ENCODE measurements around the gene OR10G3.
"Not testable (repeated sequence)": the region's sequence is repeated elsewhere in the genome, so short reads cannot be mapped to it uniquely, and the experiment has no call there.

The OR10G3 gene

DNA sequence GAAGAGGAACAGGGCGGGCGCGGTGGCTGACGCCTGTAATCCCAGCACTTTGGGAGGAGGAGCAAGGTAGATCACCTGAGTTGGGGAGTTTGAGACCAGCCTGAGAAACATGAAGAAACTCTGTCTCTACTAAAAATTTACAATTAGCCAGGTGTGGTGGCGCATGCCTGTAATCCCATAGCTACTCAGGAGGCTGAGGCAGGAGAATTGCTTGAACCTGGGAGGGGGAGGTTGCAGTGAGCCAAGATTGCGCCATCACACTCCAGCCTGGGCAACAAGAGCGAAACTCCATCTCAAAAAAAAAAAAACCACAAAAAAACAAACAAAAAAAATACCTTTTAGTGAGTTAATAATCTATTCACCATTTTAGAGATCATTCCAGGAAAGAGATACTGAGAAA is 35.3 kb downstream of the OR10G3 start:
- H3K36me3 Mint-ChIP-seq (ENCODE audit: low read depth); DNase-seq (ENCODE audit: low spot score); H3K27me3 Mint-ChIP-seq (ENCODE audit: low read depth); H3K27ac Mint-ChIP-seq; H3K4me1 Mint-ChIP-seq (ENCODE audit: low read depth); H3K9me3 Mint-ChIP-seq; H3K4me3 Mint-ChIP-seq: not testable (repeated sequence)

DNA sequence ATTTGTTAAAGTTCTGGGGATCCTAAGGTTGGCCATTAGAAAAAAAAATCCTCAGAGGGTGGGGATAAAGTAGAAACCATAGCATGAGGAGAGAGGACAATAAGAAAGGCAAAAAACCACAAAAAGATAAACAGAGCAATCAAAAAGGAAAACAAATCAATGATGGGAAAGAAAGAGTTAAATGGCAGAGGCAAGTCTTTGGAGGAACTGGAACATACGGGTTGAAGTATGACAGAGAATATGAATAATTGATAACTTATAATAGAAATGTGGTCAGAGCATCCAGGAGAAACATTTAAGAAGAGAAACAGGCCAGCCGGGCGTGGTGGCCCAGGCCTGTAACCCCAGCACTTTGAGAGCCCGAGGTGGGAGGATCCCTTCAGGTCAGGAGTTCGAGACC is 35.9 kb downstream of the OR10G3 start:
- peaks cover 10% of the 10 kb centered on the region for H3K27me3 Mint-ChIP-seq (ENCODE audit: low read depth)
- no peak for DNase-seq (ENCODE audit: low spot score)
- H3K4me3 Mint-ChIP-seq, result no peak overlapping the region
- H3K9me3 Mint-ChIP-seq, result no peaks in the 10 kb centered on the region
- no peaks in the 10 kb centered on the region for H3K36me3 Mint-ChIP-seq (ENCODE audit: low read depth)
- no peak overlapping the region for H3K27ac Mint-ChIP-seq
- H3K4me1 Mint-ChIP-seq (ENCODE audit: low read depth), result no peaks in the 10 kb centered on the region

DNA sequence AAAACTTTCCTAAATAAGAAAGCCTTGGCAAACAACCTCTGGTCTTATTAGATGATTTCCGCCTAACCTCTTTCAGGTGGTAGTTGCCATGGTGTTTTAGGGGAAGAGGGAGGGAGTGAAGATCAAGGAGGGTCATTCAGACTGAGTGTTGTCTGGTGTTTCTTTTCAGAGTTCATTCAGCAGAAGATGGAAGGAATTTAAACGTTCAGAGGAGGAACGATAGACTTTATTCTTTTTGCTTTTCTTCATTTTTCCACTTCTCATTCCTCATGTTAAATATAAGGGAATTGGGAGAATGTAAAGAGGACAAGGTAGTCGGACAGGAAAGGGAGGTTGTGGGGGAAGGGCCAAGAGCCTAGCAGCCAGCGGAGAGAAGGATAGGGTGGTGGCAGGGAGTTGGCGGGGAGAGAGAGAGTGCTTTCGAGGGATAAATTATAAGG is 36.3 kb downstream of the OR10G3 start:
- Mint-ChIP-seq H3K9me3 (no peaks in the 10 kb centered on the region), H3K4me1 (ENCODE audit: low read depth) (no peaks in the 10 kb centered on the region), H3K36me3 (ENCODE audit: low read depth) (no peaks in the 10 kb centered on the region), H3K27ac (no peak overlapping the region), H3K4me3 (no peak overlapping the region), H3K27me3 (ENCODE audit: low read depth) (peaks cover 14% of the 10 kb centered on the region)
- DNase-seq (ENCODE audit: low spot score), result no peak

DNA sequence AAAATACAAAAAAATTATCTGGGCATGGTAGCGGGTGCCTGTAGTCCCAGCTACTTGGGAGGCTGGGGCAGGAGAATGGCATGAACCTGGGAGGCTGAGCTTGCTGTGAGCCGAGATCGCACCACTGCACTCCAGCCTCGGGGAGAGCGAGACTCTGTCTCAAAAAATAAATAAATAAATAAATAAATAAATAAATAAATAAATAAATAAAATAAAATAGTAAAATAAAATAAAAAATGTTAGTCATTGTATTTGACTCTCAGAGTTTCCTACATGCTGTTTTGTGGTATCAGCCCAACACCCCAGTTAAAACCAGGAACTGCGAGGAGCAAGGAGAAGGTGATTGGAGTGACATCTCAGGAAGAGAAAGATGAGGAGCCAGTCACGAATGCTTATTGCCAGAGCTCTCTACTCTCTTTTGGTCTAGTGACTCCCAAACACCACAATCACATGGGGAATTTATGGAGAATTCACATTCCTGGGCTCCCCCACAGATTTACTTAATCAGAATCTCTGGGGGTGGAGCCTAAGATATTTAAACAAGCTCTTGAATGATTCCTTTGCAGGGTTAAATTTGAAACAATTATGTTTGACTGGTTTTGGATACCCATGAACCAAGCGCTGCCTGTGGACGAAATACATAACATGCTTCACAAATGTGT is 38.3 kb downstream of the OR10G3 start:
- H3K36me3 Mint-ChIP-seq (ENCODE audit: low read depth), result no peaks in the 10 kb centered on the region
- no peaks in the 10 kb centered on the region for H3K9me3 Mint-ChIP-seq
- DNase-seq (ENCODE audit: low spot score), result no peak
- no peak overlapping the region for H3K27ac Mint-ChIP-seq
- H3K27me3 Mint-ChIP-seq (ENCODE audit: low read depth), result peaks cover 29% of the 10 kb centered on the region
- H3K4me1 Mint-ChIP-seq (ENCODE audit: low read depth), result peaks cover 4% of the 10 kb centered on the region
- no peak overlapping the region for H3K4me3 Mint-ChIP-seq

DNA sequence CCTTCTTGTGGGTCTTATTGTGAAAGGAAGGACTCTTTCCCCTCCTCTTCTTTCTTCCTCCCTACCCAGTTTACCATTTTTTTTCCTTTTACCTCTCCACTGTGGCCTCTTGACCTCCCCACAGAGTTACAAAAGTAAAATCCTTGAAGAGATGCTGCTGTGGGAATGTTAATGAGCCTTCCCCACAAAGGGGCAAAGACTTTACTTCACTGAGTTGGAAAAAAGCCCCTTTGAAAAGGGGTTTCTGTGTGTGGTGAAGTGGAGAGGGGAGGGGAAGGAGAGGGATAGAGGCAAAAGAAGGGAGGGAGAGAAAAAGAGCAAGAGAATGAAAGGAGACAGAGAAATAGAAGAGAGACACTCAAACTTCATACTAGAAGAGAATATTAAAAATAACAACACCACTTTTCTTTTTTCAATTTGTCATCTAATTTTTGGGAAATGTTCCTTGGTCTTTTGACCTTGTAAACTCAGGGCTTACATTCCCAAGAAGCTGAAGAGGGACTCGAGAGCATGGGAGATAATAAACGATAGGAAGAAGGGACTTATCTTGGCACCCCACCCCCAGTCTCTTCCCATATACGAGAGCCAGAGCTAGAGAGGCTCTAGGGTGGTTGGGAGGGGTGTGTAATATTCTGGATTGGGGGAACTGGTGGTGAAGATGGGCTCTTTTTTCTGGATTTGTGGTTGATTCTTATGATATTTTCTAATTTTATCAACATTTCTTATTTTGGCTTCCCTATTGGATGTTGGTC is 40.5 kb downstream of the OR10G3 start:
- Mint-ChIP-seq H3K27me3 (ENCODE audit: low read depth) (peaks cover 51% of the 10 kb centered on the region), H3K36me3 (ENCODE audit: low read depth) (no peaks in the 10 kb centered on the region), H3K27ac (no peak overlapping the region), H3K9me3 (no peaks in the 10 kb centered on the region), H3K4me1 (ENCODE audit: low read depth) (peaks cover 6% of the 10 kb centered on the region), H3K4me3 (no peak overlapping the region)
- no peak for DNase-seq (ENCODE audit: low spot score)

DNA sequence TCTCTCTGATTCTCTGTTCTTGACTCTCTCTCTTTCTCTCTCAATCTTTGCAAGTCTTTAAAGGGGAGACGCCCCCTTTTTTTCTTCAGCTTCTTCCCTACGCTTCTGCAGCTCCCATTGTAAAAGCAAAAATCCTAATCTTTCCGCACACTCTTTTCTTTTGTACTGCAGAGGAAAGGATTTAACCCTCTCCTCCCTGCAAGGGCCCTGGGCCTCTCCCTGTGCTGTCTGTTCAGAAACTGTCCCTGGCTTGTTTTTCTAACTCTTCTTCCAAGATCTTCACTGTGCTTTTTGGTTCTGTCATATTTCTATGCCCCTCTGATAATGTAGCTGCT is 42.8 kb downstream of the OR10G3 start:
- H3K9me3 Mint-ChIP-seq, result no peaks in the 10 kb centered on the region
- no peak overlapping the region for H3K4me3 Mint-ChIP-seq
- no peak overlapping the region for H3K27ac Mint-ChIP-seq
- H3K36me3 Mint-ChIP-seq (ENCODE audit: low read depth), result no peaks in the 10 kb centered on the region
- no peak for DNase-seq (ENCODE audit: low spot score)
- H3K27me3 Mint-ChIP-seq (ENCODE audit: low read depth), result peaks cover 60% of the 10 kb centered on the region
- H3K4me1 Mint-ChIP-seq (ENCODE audit: low read depth), result peaks cover 6% of the 10 kb centered on the region

DNA sequence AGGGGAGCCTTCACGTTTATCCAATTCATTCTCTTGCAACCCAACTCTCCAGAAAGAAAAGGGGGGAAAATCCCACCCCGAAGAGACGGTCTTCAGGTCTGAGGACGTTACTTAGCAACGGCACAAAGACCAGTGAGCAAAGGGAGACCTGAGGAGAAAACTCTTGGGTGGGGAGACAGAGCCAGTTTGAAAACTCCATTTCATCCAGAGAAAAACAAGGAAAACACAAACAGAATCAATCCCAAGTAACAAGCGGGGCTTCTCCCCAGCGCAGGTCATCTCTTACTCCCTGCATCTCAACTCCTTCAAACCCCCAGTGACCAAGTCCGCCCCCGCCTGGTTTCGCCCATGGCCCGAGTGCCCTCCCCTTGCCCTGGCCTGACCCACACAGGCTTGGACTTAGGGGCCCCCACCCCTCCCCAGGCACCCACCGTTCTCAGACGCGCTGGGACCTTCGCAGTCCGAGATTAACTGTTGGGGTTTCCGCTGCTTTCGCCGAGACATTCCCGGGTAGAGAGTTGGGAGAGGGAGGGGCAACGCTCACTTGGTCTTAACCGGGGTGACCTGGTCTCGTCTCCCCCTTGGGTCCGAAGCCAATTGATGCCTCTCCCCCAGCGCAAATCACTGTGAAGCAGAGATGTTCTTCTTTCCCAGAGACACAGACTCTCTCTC is 43.3 kb downstream of the OR10G3 start:
- H3K27ac Mint-ChIP-seq, result no peak overlapping the region
- peaks cover 6% of the 10 kb centered on the region for H3K4me1 Mint-ChIP-seq (ENCODE audit: low read depth)
- H3K27me3 Mint-ChIP-seq (ENCODE audit: low read depth), result peaks cover 64% of the 10 kb centered on the region
- no peaks in the 10 kb centered on the region for H3K36me3 Mint-ChIP-seq (ENCODE audit: low read depth)
- no peak overlapping the region for H3K4me3 Mint-ChIP-seq
- H3K9me3 Mint-ChIP-seq, result no peaks in the 10 kb centered on the region
- no peak for DNase-seq (ENCODE audit: low spot score)

DNA sequence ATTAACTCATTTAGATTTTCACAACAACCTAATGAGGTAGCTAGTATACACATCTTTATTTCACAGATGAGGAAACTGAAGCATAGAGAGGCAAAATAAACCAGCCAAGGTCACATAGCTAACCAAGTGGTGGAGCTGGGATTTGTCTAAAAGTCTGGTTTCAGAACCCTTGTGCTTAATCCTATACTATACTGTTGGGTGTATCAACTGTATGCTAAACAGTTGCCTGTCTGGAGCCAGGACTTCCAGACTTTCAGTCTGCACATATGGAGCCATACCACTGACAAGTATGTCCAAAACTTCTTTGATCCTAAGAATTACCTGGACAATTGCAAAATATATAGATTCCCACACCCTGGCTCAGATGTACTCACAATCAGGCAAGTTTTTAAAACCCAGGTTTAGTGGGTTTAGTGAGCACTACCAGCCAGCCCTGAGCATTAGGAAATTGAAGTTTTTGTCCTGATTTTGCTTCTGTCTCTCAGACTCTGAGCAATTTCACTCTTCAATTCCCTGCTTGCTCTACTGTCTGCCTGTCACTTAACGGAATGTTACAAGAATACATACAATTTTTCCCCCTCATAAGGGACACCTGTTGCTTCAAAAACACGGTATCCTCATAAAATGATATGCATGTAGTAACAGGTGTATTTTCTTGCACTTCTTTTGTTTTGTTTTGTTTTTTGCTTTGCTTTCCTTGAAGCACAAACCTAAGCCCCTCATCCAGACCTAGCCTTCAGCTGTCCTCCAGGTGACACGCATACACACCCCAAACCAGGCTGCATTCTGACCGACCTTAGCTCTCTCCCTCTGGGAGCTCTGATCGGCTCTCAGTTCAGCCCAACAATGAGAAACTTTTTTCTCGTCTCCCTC is 44.1 kb downstream of the OR10G3 start:
- Mint-ChIP-seq H3K27ac (no peak overlapping the region), H3K9me3 (no peaks in the 10 kb centered on the region), H3K4me3 (no peak overlapping the region), H3K27me3 (ENCODE audit: low read depth) (peaks cover 64% of the 10 kb centered on the region), H3K36me3 (ENCODE audit: low read depth) (no peaks in the 10 kb centered on the region), H3K4me1 (ENCODE audit: low read depth) (peaks cover 6% of the 10 kb centered on the region)
- DNase-seq (ENCODE audit: low spot score), result no peak

DNA sequence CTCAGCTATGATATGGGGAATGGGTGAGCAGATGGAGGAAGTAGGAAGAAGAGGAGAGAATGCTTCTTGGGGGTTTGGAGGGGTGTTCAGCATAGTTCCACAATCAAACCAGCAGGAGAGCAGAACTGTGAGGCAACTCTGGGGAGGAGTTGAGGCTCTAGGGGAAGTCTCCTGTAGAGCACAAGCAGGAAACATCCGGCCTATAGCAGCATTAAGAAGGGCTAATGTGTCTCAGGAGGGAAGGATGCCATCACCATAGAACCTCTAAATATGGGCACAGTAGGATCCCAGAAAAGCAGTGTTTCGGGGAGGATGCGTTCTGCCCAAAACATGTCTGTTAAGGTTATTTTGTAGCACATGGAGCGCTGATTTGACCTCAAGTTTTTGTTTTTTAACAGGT is 45.3 kb downstream of the OR10G3 start:
- Mint-ChIP-seq H3K27me3 (ENCODE audit: low read depth) (peaks cover 64% of the 10 kb centered on the region), H3K4me1 (ENCODE audit: low read depth) (peaks cover 6% of the 10 kb centered on the region), H3K27ac (no peak overlapping the region), H3K4me3 (no peak overlapping the region), H3K36me3 (ENCODE audit: low read depth) (no peaks in the 10 kb centered on the region), H3K9me3 (no peaks in the 10 kb centered on the region)
- no peak for DNase-seq (ENCODE audit: low spot score)

DNA sequence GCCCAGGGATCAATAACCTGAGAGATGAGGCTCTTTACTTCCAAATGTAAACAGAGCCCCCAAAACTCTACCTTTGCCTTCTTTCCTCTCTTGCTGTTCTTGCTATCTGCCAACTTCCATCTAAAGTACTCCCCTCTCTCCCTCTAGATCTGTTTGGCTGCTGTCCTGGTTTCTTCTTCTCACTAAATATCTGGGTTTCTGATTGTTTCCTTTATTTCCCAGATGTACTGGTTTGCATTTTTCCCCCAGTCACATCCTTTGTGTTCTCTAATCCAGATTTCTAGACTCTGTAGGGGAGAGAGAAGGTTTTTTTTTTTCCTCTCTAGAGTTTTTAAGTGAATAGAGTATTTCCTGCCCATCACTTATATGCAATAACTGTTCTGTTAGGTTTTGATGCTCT is 46.6 kb downstream of the OR10G3 start:
- peaks cover 52% of the 10 kb centered on the region for H3K27me3 Mint-ChIP-seq (ENCODE audit: low read depth)
- no peak for DNase-seq (ENCODE audit: low spot score)

DNA sequence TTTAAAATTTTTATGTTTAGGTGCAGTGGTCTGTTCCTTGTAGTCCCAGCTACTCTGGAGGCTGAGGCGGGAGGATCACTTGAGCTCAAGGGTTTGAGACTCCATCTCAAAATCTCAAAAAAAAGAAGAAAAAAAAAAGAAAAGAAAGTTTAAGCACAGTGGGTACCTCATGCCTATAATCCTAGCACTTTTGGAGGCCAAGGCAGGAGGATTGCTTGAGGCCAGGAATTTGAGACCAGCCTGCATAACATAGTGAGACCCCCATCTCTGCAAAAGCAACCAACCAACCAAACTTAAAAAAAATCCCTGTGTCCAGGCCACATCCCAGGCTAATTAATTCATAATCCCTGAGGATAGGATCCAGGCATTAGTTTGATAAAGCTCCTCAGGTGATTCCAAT is 50.4 kb downstream of the OR10G3 start:
- peaks cover 14% of the 10 kb centered on the region for H3K4me1 Mint-ChIP-seq (ENCODE audit: low read depth)
- no peak overlapping the region for H3K4me3 Mint-ChIP-seq
- peaks cover 19% of the 10 kb centered on the region for H3K27me3 Mint-ChIP-seq (ENCODE audit: low read depth)
- no peaks in the 10 kb centered on the region for H3K36me3 Mint-ChIP-seq (ENCODE audit: low read depth)
- H3K9me3 Mint-ChIP-seq, result no peaks in the 10 kb centered on the region
- no peak for DNase-seq (ENCODE audit: low spot score)
- H3K27ac Mint-ChIP-seq, result no peak overlapping the region

More for the DNA sequence above, 46.6 kb downstream of the OR10G3 start:
- no peak overlapping the region for H3K4me3 Mint-ChIP-seq
- H3K27ac Mint-ChIP-seq, result no peak overlapping the region
- no peaks in the 10 kb centered on the region for H3K9me3 Mint-ChIP-seq
- H3K4me1 Mint-ChIP-seq (ENCODE audit: low read depth), result peaks cover 6% of the 10 kb centered on the region
- H3K36me3 Mint-ChIP-seq (ENCODE audit: low read depth), result no peaks in the 10 kb centered on the region

DNA sequence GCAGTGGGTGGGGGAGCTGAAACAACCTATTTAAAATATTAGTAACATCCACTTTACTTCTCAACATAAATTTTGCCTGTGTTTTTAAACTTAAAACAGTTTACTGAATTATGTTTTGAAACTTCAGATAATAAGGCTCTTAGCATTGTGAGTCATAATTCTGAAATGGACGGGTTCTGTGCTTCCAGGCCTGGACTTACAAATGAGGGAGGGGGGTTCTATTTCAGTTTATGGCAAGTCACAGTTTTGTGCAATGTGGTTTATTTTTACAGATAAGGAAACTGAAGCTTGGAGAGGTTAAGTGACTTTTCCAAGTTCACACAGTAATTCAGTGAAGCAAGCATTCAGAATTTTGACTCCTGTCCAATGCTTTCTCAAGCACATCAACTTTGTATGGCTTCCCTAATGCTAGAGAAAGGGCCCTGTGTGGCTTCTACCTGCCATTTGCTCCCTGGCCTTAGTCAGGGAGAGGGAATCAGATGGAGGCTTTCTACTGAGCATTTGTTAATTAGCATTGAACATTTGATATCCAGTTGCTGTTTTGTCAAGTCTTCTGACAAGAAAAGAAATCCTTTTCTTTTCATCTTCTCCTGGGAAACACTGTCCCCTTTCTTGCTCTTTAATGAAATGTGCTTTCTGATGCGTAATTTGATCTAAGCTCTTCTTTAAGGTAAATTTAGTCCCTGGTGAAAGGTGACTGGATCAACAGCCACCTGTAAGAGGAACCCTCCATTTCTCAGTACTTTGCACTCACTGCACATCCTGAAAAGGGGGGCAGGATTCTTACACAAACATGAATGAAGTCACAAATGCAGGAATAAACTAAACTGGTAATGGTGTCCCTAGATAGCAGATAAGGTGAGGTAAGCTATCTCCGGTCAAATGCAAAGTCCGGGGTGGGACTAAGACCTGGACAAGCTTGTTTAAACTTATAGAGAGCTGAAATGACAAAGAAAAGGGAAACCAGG is 51.2 kb downstream of the OR10G3 start:
- H3K27me3 Mint-ChIP-seq (ENCODE audit: low read depth), result peaks cover 13% of the 10 kb centered on the region
- H3K4me1 Mint-ChIP-seq (ENCODE audit: low read depth), result peaks cover 14% of the 10 kb centered on the region
- no peak overlapping the region for H3K4me3 Mint-ChIP-seq
- no peaks in the 10 kb centered on the region for H3K36me3 Mint-ChIP-seq (ENCODE audit: low read depth)
- no peak for DNase-seq (ENCODE audit: low spot score)
- H3K9me3 Mint-ChIP-seq, result no peaks in the 10 kb centered on the region
- H3K27ac Mint-ChIP-seq, result no peak overlapping the region

DNA sequence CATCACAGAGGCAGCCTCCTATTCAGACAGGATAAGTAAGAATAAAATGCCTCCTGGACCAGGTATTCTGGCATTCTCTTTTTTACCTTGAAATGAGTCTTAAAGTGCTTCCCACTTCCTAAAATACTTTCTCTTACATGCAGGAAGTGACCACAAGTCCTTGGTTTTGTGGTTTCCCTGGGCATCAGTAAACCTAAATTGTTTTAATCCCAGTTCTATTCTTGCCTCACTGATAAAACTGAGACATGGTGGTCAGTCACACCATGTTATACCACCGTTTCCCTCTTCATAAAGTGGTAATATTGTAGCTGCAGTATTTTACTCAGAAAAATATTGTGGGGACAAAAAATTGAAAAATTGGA is 52.6 kb downstream of the OR10G3 start:
- no peak overlapping the region for H3K27ac Mint-ChIP-seq
- H3K36me3 Mint-ChIP-seq (ENCODE audit: low read depth), result no peaks in the 10 kb centered on the region
- H3K4me3 Mint-ChIP-seq, result peak overlapping the region; percentile 77
- peaks cover 7% of the 10 kb centered on the region for H3K27me3 Mint-ChIP-seq (ENCODE audit: low read depth)
- H3K9me3 Mint-ChIP-seq, result no peaks in the 10 kb centered on the region
- H3K4me1 Mint-ChIP-seq (ENCODE audit: low read depth), result peaks cover 14% of the 10 kb centered on the region
- no peak for DNase-seq (ENCODE audit: low spot score)

Measured in T-helper 2 cell treated with Interferon-gamma antibody and Interleukin-4, amounts not matched to agents 5 μg/mL and 100 μg/mL, for 36 hours (primary cell).